Embryonic facial prominence (tissue), 1 donor: ENCODE data around the gene DHDH.
A peak's percentile ranks its signal among the peaks of the same experiment; 100 is the strongest.

ENCODE experiments used
- DNase-seq: peaks from one replicate; pipeline ENCODE4 v3.0.0-alpha.2; 2016; ENCODE audit errors: extremely low spot score

Gene DHDH

GRCh38 chr19:48992581-48993174 lies 59.2 kb downstream of the DHDH start:
- DNase-seq = no peak

- DNase-seq = peak; percentile 97
Observed at GRCh38 chr19:48993175-48994034, 59.9 kb downstream of the DHDH start, which contains the start of the genes GYS1 and RUVBL2. Gene GYS1, minus strand, starts transcription at chr19:48993309. Its CDS starts 197 bp downstream, at chr19:48993112. Gene RUVBL2, plus strand, starts transcription at chr19:48993887. Its CDS starts 25 bp downstream, at chr19:48993912.

GRCh38 chr19:48994035-48994386 lies 60.5 kb downstream of the DHDH start:
- no peak for DNase-seq
